Ascending aorta (tissue), 2 donors: ENCODE data around the gene C22orf31. TPM values are rescaled to one million over a fixed set of nuclear protein-coding genes. Genes with fewer than 3 reads are reported as not detected.

Experiments
- DNase-seq, 2 donors: peaks; one replicate each; pipeline ENCODE4 v3.0.0-alpha.2; 2019; ENCODE audit warnings: low spot score in 2 of 2
- H3K27ac ChIP-seq, 2 donors: fragments of 200-600 bp; sonication (generic); one replicate each; pipeline ENCODE4 v1.5.1; 2016 to 2017; ENCODE audit warnings: mild to moderate bottlenecking in 1 of 2
- H3K27me3 ChIP-seq: fragments of 200-600 bp; sonication (generic); one replicate; pipeline ENCODE4 v1.5.1; 2017
- H3K36me3 ChIP-seq, 2 donors: fragments of 200-600 bp; sonication (generic); one replicate each; pipeline ENCODE4 v1.5.1; 2016
- H3K4me1 ChIP-seq, 2 donors: fragments of 200-600 bp; sonication (generic); one replicate each; pipeline ENCODE4 v1.5.1; 2016 to 2017; ENCODE audit warnings: mild to moderate bottlenecking in 1 of 2
- H3K4me3 ChIP-seq, 2 donors: fragments of 200-600 bp; sonication (generic); one replicate each; pipeline ENCODE4 v1.5.1; 2016 to 2017; ENCODE audit warnings: mild to moderate bottlenecking in 1 of 2
- H3K9me3 ChIP-seq, 2 donors: fragments of 200-600 bp; sonication (generic); one replicate each; pipeline ENCODE4 v1.5.1; 2016
- intact Hi-C: fragments of 100-400 bp; cut with DNase I; formaldehyde crosslinking; loops from one replicate; pipeline ENCODE4 v1.15.1; 2023
- total RNA-seq: library from RNA; depleted of rRNA; stranded (reverse); fragments of >200 nt; gene quantifications from one replicate; pipeline ENCODE4 v1.1.0, GENCODE V29; 2016
- TF ChIP-seq, protein P1 (sequence below), 3 experiments: fragments of 200-600 bp in 2 of 3; fragments of 450-650 bp in 1 of 3; sonication (generic) in 2 of 3; IDR thresholded peaks; one replicate each; pipeline ENCODE4 v1.5.1; 2016 to 2019; ENCODE audit warnings: antibody characterized with exemption in 3 of 3, mild to moderate bottlenecking in 1 of 3, moderate library complexity in 1 of 3

C22orf31 gene
- total RNA-seq, 1 donor from 2014 or later: not detected

DNA sequence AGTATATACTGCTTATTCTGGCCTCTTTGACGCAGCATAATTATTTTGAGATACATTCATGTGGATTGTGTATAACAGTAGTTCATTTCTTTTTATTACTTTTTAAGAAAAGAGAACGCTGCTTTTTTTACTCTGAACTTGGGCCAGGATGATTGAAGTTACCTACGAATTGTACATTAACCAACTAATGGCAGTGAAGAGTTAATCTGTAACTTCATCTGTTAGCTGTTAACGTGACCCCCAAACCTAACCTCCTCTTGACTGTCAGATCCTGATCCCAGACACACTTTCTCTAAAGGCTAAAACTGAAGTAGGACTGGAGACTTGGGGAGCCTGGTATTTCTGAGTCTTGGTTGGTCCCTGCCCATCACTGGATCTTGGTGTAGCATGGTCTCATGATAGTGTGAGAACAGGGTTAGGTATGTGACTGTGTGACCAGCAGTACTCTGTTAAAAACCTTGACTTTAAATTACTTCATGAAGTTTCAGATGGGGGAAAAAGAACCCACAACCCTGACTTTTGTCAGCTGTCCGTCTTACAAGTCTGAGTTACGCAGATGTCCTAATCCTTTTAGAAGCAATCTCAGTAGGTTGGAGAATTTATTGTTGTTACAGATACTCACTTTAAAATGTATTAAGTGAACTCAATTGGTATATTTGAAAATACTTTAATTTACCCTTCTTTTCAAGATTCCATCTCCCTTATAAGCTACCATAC is 39.4 kb downstream of the C22orf31 start:
- Histone ChIP-seq H3K27ac (no peak overlapping the region), H3K36me3 (no peaks in the 10 kb centered on the region), H3K4me3 (no peak overlapping the region), H3K27me3 (no peaks in the 10 kb centered on the region), H3K9me3 (no peaks in the 10 kb centered on the region), H3K4me1 (no peaks in the 10 kb centered on the region)
- intact Hi-C loops: no loop called here
- TF ChIP-seq, protein P1, sequence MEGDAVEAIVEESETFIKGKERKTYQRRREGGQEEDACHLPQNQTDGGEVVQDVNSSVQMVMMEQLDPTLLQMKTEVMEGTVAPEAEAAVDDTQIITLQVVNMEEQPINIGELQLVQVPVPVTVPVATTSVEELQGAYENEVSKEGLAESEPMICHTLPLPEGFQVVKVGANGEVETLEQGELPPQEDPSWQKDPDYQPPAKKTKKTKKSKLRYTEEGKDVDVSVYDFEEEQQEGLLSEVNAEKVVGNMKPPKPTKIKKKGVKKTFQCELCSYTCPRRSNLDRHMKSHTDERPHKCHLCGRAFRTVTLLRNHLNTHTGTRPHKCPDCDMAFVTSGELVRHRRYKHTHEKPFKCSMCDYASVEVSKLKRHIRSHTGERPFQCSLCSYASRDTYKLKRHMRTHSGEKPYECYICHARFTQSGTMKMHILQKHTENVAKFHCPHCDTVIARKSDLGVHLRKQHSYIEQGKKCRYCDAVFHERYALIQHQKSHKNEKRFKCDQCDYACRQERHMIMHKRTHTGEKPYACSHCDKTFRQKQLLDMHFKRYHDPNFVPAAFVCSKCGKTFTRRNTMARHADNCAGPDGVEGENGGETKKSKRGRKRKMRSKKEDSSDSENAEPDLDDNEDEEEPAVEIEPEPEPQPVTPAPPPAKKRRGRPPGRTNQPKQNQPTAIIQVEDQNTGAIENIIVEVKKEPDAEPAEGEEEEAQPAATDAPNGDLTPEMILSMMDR (IDR thresholded peaks at IDR 0.05): no peak
- DNase-seq: no peak

DNA sequence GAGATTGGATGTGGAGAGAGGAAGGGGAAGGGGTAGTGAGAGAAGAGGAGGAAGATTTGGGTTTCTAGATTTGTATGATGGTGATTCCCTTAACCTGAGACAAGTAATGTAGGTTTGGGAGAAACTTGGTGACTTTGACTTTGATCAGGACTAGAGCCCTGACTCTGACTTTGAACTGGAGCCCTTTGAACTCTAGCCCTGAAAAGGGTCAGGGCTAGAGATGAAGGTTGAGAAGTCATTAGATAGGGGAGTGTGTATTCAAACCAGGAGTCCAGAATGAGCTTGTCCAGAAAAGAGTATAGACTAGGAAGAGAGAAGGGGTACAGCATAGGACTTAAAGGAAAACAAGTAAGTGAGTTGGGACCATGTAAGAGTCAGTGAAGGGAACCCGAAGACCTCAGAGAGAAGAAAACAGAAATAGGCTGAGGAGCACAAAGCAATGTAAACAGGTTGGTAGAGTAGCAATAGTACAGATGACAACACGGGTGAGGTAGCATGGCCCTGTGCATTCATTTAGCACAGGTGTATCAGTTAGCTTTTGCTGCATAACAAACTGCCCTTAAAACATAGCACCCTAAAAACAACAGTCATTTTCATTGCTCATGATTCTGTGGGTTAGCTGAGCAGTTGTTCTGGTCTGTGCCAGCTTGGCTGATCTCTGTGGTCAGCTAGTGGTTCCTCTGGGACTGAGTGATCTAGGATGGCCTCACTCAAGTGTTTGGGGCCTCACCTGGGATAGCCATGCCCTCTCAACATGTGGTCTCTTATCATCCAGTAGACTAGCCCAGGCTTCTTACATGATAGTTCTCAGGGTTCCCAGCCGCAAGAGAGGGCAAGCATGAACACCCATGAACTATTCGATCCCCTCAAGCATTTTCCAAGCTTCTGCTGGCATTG is 43.1 kb downstream of the C22orf31 start:
- Histone ChIP-seq H3K9me3 (no peaks in the 10 kb centered on the region), H3K27ac (no peak overlapping the region), H3K36me3 (no peaks in the 10 kb centered on the region), H3K27me3 (no peaks in the 10 kb centered on the region), H3K4me3 (no peak overlapping the region), H3K4me1 (no peaks in the 10 kb centered on the region)
- no peak for DNase-seq
- TF ChIP-seq, protein P1 (IDR thresholded peaks at IDR 0.05): no peak
- intact Hi-C loops: no loop called here

DNA sequence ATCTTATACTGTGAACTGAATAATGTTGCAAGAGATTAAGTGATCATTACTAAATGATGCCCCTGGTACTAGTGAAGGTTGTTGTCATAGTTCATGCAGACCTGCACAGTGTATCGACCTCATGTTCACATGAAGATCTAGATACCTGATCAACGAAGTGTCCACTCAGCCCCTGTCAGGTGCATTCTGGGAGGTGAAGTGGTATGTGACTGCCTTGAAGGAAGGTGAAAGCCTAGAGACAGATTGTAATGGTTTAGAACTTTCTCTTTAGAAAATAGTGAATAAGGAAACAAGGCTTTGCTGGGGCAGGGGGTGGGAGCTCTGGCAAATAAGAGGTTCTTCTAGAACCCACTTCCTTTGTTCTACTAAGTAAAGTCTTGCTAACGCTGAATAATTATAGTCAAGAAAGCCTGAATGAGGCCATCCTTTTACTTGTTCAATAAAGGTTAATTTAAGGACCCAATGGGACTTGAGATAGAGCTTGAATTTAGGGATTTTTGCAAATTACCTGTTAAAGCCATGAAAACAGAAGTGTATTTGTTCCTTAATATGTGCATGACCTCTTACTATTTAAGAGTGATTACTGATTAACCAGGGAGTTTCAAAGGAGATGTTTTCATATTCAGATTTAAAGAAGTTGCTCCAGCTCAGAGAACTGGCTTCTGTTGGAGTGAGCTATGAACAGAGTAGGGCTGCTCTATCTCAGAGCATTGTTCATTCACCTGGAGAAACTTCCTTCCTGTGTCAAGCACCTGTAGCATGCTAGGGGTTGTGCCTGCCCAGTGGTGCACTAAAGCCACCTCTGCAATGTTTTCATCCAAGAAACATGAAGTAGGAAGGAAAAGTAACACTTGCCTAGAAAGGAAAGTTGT is 45.3 kb downstream of the C22orf31 start:
- no peaks in the 10 kb centered on the region for H3K27me3 ChIP-seq
- no peak overlapping the region for H3K27ac ChIP-seq
- H3K9me3 ChIP-seq: no peaks in the 10 kb centered on the region
- DNase-seq: no peak
- peaks cover 0 to 14% of the 10 kb centered on the region in 2 donors for H3K4me1 ChIP-seq
- intact Hi-C loops: no loop called here
- H3K36me3 ChIP-seq: no peaks in the 10 kb centered on the region
- TF ChIP-seq, protein P1 (IDR thresholded peaks at IDR 0.05): no peak
- H3K4me3 ChIP-seq: no peak overlapping the region

- Histone ChIP-seq H3K27me3 (no peaks in the 10 kb centered on the region), H3K27ac (no peak overlapping the region), H3K36me3 (no peaks in the 10 kb centered on the region), H3K4me3 (no peak overlapping the region), H3K4me1 (peaks cover 0 to 24% of the 10 kb centered on the region in 2 donors), H3K9me3 (no peaks in the 10 kb centered on the region)
- DNase-seq: no peak
- TF ChIP-seq, protein P1 (IDR thresholded peaks at IDR 0.05): no peak
- intact Hi-C loops: no loop called here
Observed at GRCh38 chr22:29014773-29015172, 46.9 kb downstream of the C22orf31 start.

DNA sequence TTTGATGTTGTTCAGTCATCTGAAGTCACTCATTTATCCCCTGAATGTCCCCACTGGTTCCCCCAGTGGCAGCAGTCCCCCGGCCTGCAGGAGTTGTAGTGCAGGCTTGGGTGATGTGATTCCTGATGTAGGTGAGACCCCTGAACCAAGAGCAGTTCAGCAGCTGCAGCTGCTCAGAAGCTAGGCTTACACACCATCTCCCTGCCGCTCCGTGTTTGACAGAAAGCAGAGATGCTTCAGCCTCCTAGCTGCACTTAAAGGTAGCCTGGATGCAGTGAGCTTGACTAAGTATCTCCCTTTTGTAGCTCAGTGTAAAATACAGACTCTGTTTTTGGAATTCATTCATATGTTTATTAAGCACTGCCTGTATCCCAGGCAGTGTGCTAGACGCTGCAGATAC is 47.3 kb downstream of the C22orf31 start:
- DNase-seq: no peak
- no peaks in the 10 kb centered on the region for H3K36me3 ChIP-seq
- H3K27ac ChIP-seq: no peak overlapping the region
- TF ChIP-seq, protein P1 (IDR thresholded peaks at IDR 0.05): no peak
- intact Hi-C loops: no loop called here
- H3K9me3 ChIP-seq: no peaks in the 10 kb centered on the region
- H3K4me3 ChIP-seq: no peak overlapping the region
- peaks cover 0 to 26% of the 10 kb centered on the region in 2 donors for H3K4me1 ChIP-seq
- H3K27me3 ChIP-seq: no peaks in the 10 kb centered on the region
